ENCODE measurements around the gene ADD1.

ADD1 gene

GRCh38 chr4:2835978-2836377 lies 7.7 kb upstream of the ADD1 start:
- DNase-seq: no peak

- DNase-seq: no peak
Measured at GRCh38 chr4:2836391-2836859, 7.2 kb upstream of the ADD1 start.

GRCh38 chr4:2837110-2837903 lies 6.3 kb upstream of the ADD1 start:
- DNase-seq: no peak

- DNase-seq: peak; percentile 79
Measured at GRCh38 chr4:2837904-2838496, 5.6 kb upstream of the ADD1 start.

GRCh38 chr4:2839060-2839459 lies 4.6 kb upstream of the ADD1 start:
- no peak for DNase-seq

GRCh38 chr4:2842687-2843262 lies 869 bp upstream of the ADD1 start:
- DNase-seq: no peak

- no peak for DNase-seq
Measured at GRCh38 chr4:2843941-2844584, 419 bp downstream of the ADD1 start.

- no peak for DNase-seq
Measured at GRCh38 chr4:2846172-2846571, 2.5 kb downstream of the ADD1 start.

GRCh38 chr4:2847302-2847871 lies 3.7 kb downstream of the ADD1 start:
- no peak for DNase-seq

- no peak for DNase-seq
Measured at GRCh38 chr4:2848449-2848848, 4.8 kb downstream of the ADD1 start.

- DNase-seq: no peak
Measured at GRCh38 chr4:2849267-2850152, 5.9 kb downstream of the ADD1 start.

GRCh38 chr4:2850966-2851798 lies 7.5 kb downstream of the ADD1 start:
- DNase-seq: no peak

- peak; percentile 74 for DNase-seq
Measured at GRCh38 chr4:2852481-2852921, 8.9 kb downstream of the ADD1 start.

- no peak for DNase-seq
Measured at GRCh38 chr4:2855584-2855983, 11.9 kb downstream of the ADD1 start.

GRCh38 chr4:2856266-2856665 lies 12.6 kb downstream of the ADD1 start:
- no peak for DNase-seq

- no peak for DNase-seq
Measured at GRCh38 chr4:2857349-2857927, 13.8 kb downstream of the ADD1 start.

GRCh38 chr4:2858451-2859217 lies 15.0 kb downstream of the ADD1 start:
- DNase-seq: no peak

GRCh38 chr4:2859514-2859913 lies 15.9 kb downstream of the ADD1 start:
- DNase-seq: no peak

GRCh38 chr4:2860391-2861348 lies 17.0 kb downstream of the ADD1 start:
- DNase-seq: no peak
